H9 (cell line): ENCODE measurements around the gene DOHH. TPM values are rescaled to one million over a fixed set of nuclear protein-coding genes. Genes with fewer than 3 reads are reported as not detected.

Experiments used
- DNase-seq: peaks from one replicate; pipeline ENCODE4 v3.0.0-alpha.2; 2017
- H2AFZ ChIP-seq: one replicate; pipeline ENCODE4 v1.6.1; 2013; ENCODE audit warnings: mild to moderate bottlenecking, low read length, control low read depth, moderate library complexity
- H2AK5ac ChIP-seq: 2 replicates; pipeline ENCODE4 v1.6.1; 2013; ENCODE audit warnings: low read length, control low read depth, mixed read lengths; ENCODE audit not compliant: insufficient read length
- H2BK120ac ChIP-seq: one replicate; pipeline ENCODE4 v1.6.1; 2013; ENCODE audit warnings: low read depth, mild to moderate bottlenecking, low read length, control low read depth, inconsistent platforms; ENCODE audit not compliant: poor library complexity, severe bottlenecking
- H2BK12ac ChIP-seq: 2 replicates; pipeline ENCODE4 v1.6.1; 2013; ENCODE audit warnings: low read length, control low read depth, mixed read lengths, low read depth; ENCODE audit not compliant: insufficient read length
- H2BK15ac ChIP-seq: 2 replicates; pipeline ENCODE4 v1.6.1; 2013; ENCODE audit warnings: low read depth, low read length, control low read depth
- H2BK20ac ChIP-seq: one replicate; pipeline ENCODE4 v1.6.1; 2013; ENCODE audit warnings: low read depth, mild to moderate bottlenecking, low read length, control low read depth, inconsistent platforms; ENCODE audit not compliant: poor library complexity, severe bottlenecking
- H2BK5ac ChIP-seq: 2 replicates; pipeline ENCODE4 v1.6.1; 2013; ENCODE audit warnings: low read length, control low read depth, mixed read lengths; ENCODE audit not compliant: insufficient read length
- H3K14ac ChIP-seq: 2 replicates; pipeline ENCODE4 v1.6.1; 2013; ENCODE audit warnings: low read length, control low read depth; ENCODE audit not compliant: insufficient read depth
- H3K18ac ChIP-seq: 2 replicates; pipeline ENCODE4 v1.6.1; 2013; ENCODE audit warnings: low read depth, mild to moderate bottlenecking, mixed read lengths, low read length, control low read depth; ENCODE audit not compliant: insufficient read length
- H3K23ac ChIP-seq: 2 replicates; pipeline ENCODE4 v1.6.1; 2013; ENCODE audit warnings: low read length, control low read depth, mixed read lengths, low read depth; ENCODE audit not compliant: insufficient read length
- H3K23me2 ChIP-seq: 2 replicates; pipeline ENCODE4 v1.6.1; 2013; ENCODE audit warnings: low read depth, mild to moderate bottlenecking, mixed read lengths, low read length, control low read depth; ENCODE audit not compliant: insufficient read length, poor library complexity, severe bottlenecking
- H3K27ac ChIP-seq: 2 replicates; pipeline ENCODE4 v1.5.1; 2013; ENCODE audit warnings: low read length, control low read depth, mixed read lengths, low read depth; ENCODE audit not compliant: insufficient read length
- H3K27me3 ChIP-seq: 2 replicates; pipeline ENCODE4 v1.6.1; 2013; ENCODE audit warnings: low read length, control low read depth, inconsistent platforms; ENCODE audit not compliant: insufficient read depth
- H3K4ac ChIP-seq: 2 replicates; pipeline ENCODE4 v1.6.1; 2013; ENCODE audit warnings: low read depth, mild to moderate bottlenecking, control low read depth, inconsistent platforms, low read length, moderate library complexity
- H3K4me1 ChIP-seq: 2 replicates; pipeline ENCODE4 v1.6.1; 2013; ENCODE audit warnings: low read length, control low read depth, inconsistent platforms; ENCODE audit not compliant: insufficient read depth
- H3K4me2 ChIP-seq: 2 replicates; pipeline ENCODE4 v1.6.1; 2013; ENCODE audit warnings: low read length, control low read depth, mixed read lengths; ENCODE audit not compliant: insufficient read length, insufficient read depth
- H3K56ac ChIP-seq: 2 replicates; pipeline ENCODE4 v1.6.1; 2013; ENCODE audit warnings: low read depth, mild to moderate bottlenecking, mixed read lengths, low read length, control low read depth; ENCODE audit not compliant: insufficient read length
- H3K79me1 ChIP-seq: 2 replicates; pipeline ENCODE4 v1.6.1; 2013; ENCODE audit warnings: low read depth, mild to moderate bottlenecking, moderate library complexity, low read length, control low read depth, inconsistent platforms; ENCODE audit not compliant: insufficient read depth, poor library complexity, severe bottlenecking
- H3K79me2 ChIP-seq: 2 replicates; pipeline ENCODE4 v1.6.1; 2013; ENCODE audit warnings: low read length, control low read depth, inconsistent platforms; ENCODE audit not compliant: insufficient read depth
- H3K9ac ChIP-seq: 2 replicates; pipeline ENCODE4 v1.6.1; 2013; ENCODE audit warnings: low read length, control low read depth, mixed read lengths; ENCODE audit not compliant: insufficient read length; ENCODE audit errors: extremely low read depth
- H3K9me3 ChIP-seq: one replicate; pipeline ENCODE4 v1.6.1; 2013; ENCODE audit warnings: low read depth, low read length, inconsistent platforms; ENCODE audit not compliant: control insufficient read depth
- H3T11ph ChIP-seq: one replicate; pipeline ENCODE4 v1.6.1; 2013; ENCODE audit warnings: mild to moderate bottlenecking, low read length, control low read depth, inconsistent platforms
- H4K20me1 ChIP-seq: one replicate; pipeline ENCODE4 v1.6.1; 2013; ENCODE audit not compliant: control insufficient read depth, insufficient read length, insufficient read depth
- H4K5ac ChIP-seq: 2 replicates; pipeline ENCODE4 v1.6.1; 2013; ENCODE audit warnings: low read depth, mild to moderate bottlenecking, mixed read lengths, low read length, control low read depth; ENCODE audit not compliant: insufficient read length
- H4K8ac ChIP-seq: replicated peaks from 2 replicates; pipeline ENCODE4 v1.6.1; 2013; ENCODE audit warnings: low read length, control low read depth, mixed read lengths, low read depth; ENCODE audit not compliant: insufficient read length
- H4K91ac ChIP-seq: 2 replicates; pipeline ENCODE4 v1.6.1; 2013; ENCODE audit warnings: low read depth, mild to moderate bottlenecking, moderate library complexity, mixed read lengths, low read length, control low read depth; ENCODE audit not compliant: insufficient read length
- H3K27ac Mint-ChIP-seq, 3 experiments: 2 replicates in 2 of 3; 3 replicates in 1 of 3; pipeline ENCODE4 v1.8.0; 2020 to 2021; ENCODE audit warnings: mixed read lengths in 3 of 3, mild to moderate bottlenecking in 1 of 3, moderate library complexity in 1 of 3
- H3K27me3 Mint-ChIP-seq: 2 replicates; pipeline ENCODE4 v1.8.0; 2021; ENCODE audit warnings: low read depth, mild to moderate bottlenecking, moderate library complexity, mixed read lengths
- H3K36me3 Mint-ChIP-seq, 3 experiments: 2 replicates in 2 of 3; 3 replicates in 1 of 3; pipeline ENCODE4 v1.8.0; 2020 to 2021; ENCODE audit warnings: low read depth in 3 of 3, mixed read lengths in 3 of 3; ENCODE audit not compliant: insufficient read depth in 1 of 3
- H3K4me1 Mint-ChIP-seq, 2 experiments: 2 replicates each; pipeline ENCODE4 v1.8.0; 2020; ENCODE audit warnings: mixed read lengths in 2 of 2
- H3K4me3 Mint-ChIP-seq, 2 experiments: 2 replicates in 1 of 2; 3 replicates in 1 of 2; pipeline ENCODE4 v1.8.0; 2020 to 2021; ENCODE audit warnings: mild to moderate bottlenecking in 2 of 2, mixed read lengths in 2 of 2, moderate library complexity in 1 of 2
- H3K9me3 Mint-ChIP-seq, 2 experiments: 2 replicates in 1 of 2; 3 replicates in 1 of 2; pipeline ENCODE4 v1.8.0; 2020; ENCODE audit warnings: mild to moderate bottlenecking in 2 of 2, mixed read lengths in 2 of 2, moderate library complexity in 1 of 2
- WGBS: extraction: QIAGEN DNeasy Blood & Tissue Kit; methylation state at CpG from one replicate; pipeline ENCODE4 v1.1.7; 2013; ENCODE audit warnings: missing lambda C conversion rate, low lambda C conversion rate, mixed read lengths; ENCODE audit not compliant: insufficient read length; ENCODE audit errors: extremely low coverage; 5-methylcytosine and 5-hydroxymethylcytosine counted together
- long read RNA-seq: library from polyadenylated mRNA; unstranded; transcript quantifications from one replicate; pipeline ENCODE4 v2.0.0, GENCODE V29; 2020
- total RNA-seq: library from RNA; stranded (reverse); gene quantifications from 2 replicates; pipeline ENCODE4 v1.2.1, GENCODE V29; 2021
- TF ChIP-seq, protein P1 (sequence below): fragments of 200-600 bp; sonication (generic); conservative IDR thresholded peaks from 3 replicates; pipeline ENCODE4 v1.8.0; 2021; ENCODE audit warnings: antibody characterized with exemption, mild to moderate bottlenecking

Gene DOHH, protein sequence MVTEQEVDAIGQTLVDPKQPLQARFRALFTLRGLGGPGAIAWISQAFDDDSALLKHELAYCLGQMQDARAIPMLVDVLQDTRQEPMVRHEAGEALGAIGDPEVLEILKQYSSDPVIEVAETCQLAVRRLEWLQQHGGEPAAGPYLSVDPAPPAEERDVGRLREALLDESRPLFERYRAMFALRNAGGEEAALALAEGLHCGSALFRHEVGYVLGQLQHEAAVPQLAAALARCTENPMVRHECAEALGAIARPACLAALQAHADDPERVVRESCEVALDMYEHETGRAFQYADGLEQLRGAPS
- total RNA-seq, result 16.5 and 18.1 TPM in 2 replicates
- long read RNA-seq, transcript DOHH-201 (5 exons, 2,031 nt), result major isoform, 238 of 264 reads
- long read RNA-seq, partial matches to known transcripts, result 13 of 264 reads
- long read RNA-seq, other reads (novel, unspliced or antisense), result 13 of 264 reads

DNA sequence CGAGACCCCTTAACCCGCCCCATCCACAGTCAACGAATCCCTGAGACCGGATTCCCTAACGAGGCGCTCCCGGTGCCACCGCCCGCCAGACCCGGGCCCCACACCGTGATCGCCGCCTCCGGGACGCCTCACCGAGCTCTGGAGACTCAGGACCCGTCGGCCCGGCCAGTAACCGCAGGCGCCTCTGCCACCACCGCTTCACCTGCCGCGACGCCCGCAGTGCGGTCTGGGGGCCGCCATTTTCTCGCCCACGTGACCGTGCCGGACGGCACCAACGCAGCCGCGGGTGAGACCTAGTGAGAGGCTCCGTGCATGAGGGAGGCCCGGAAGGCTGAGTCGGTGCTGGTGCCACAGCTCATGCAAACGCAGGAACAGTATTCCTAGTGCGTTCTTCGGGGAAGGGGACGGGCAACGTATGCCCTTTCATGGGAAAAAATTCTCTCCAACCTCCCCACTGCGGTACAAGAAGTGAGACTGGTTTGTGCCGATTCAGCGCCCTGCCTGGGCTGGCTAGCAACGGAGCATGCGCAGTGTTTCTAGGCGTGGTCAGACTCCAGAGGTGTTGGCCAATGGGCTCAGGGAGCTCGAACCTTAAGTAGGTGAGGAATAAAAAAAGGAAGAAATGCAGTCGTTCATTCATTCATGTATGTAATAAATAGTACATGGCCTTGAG, at the start of gene DOHH:
DOHH (minus strand) TSS at position 246 of the 673 bp plus-strand sequence. CDS start 3,860 bp downstream, outside the sequence.
- Histone ChIP-seq H3K4me2 (peak within 1 kb of the TSS; percentile 95), H3K18ac (peak within 1 kb of the TSS; percentile 97), H4K91ac (no peak within 1 kb of the TSS), H3K56ac (peak within 1 kb of the TSS; percentile 67), H3K14ac (peak within 1 kb of the TSS; percentile 97), H2BK12ac (peak within 1 kb of the TSS; percentile 84), H3T11ph (no peak within 1 kb of the TSS), H3K4ac (no peak within 1 kb of the TSS), H4K20me1 (no peaks in the 10 kb centered on the region), H3K79me2 (peaks cover 10% of the 10 kb centered on the region), H4K5ac (peak within 1 kb of the TSS; percentile 89), H3K9ac (peak within 1 kb of the TSS; percentile 96), H3K27me3 (no peaks in the 10 kb centered on the region), H3K27ac (peak within 1 kb of the TSS; percentile 52), H2AK5ac (no peak within 1 kb of the TSS), H3K79me1 (no peaks in the 10 kb centered on the region), H2BK15ac (no peak within 1 kb of the TSS), H3K4me1 (no peaks in the 10 kb centered on the region), H2BK5ac (peak within 1 kb of the TSS; percentile 96), H2BK120ac (no peak within 1 kb of the TSS), H3K23me2 (peaks cover 6% of the 10 kb centered on the region), H3K9me3 (no peaks in the 10 kb centered on the region), H2BK20ac (no peak within 1 kb of the TSS), H2AFZ (no peak within 1 kb of the TSS), H3K23ac (no peak within 1 kb of the TSS), H4K8ac (peak within 1 kb of the TSS; percentile 88)
- Mint-ChIP-seq H3K27ac (peak within 1 kb of the TSS; percentile 99), H3K4me3 (peak within 1 kb of the TSS; percentile 91 to 95), H3K4me1 (peaks cover 12 to 19% of the 10 kb centered on the region in 2 experiments), H3K9me3 (no peaks in the 10 kb centered on the region; a peak in 1 of 5 replicates), H3K27me3 (no peaks in the 10 kb centered on the region), H3K36me3 (peaks cover 12 to 24% (median 22%) of the 10 kb centered on the region in 3 experiments; a peak in 6 of 7 replicates)
- no CpG with 5 or more reads among the region's 52 CpGs for WGBS
- TF ChIP-seq, protein P1, sequence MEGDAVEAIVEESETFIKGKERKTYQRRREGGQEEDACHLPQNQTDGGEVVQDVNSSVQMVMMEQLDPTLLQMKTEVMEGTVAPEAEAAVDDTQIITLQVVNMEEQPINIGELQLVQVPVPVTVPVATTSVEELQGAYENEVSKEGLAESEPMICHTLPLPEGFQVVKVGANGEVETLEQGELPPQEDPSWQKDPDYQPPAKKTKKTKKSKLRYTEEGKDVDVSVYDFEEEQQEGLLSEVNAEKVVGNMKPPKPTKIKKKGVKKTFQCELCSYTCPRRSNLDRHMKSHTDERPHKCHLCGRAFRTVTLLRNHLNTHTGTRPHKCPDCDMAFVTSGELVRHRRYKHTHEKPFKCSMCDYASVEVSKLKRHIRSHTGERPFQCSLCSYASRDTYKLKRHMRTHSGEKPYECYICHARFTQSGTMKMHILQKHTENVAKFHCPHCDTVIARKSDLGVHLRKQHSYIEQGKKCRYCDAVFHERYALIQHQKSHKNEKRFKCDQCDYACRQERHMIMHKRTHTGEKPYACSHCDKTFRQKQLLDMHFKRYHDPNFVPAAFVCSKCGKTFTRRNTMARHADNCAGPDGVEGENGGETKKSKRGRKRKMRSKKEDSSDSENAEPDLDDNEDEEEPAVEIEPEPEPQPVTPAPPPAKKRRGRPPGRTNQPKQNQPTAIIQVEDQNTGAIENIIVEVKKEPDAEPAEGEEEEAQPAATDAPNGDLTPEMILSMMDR, result no peak
- DNase-seq, result peak; percentile 97
